Measurements from ENCODE around the gene SVBP. TPM values are rescaled to one million over a fixed set of nuclear protein-coding genes. Genes with fewer than 3 reads are reported as not detected.

The SVBP gene
- total and polyA plus RNA-seq, 5 experiments from 2014 or later = 20.5 to 54.6 (median 36.2) TPM

DNA sequence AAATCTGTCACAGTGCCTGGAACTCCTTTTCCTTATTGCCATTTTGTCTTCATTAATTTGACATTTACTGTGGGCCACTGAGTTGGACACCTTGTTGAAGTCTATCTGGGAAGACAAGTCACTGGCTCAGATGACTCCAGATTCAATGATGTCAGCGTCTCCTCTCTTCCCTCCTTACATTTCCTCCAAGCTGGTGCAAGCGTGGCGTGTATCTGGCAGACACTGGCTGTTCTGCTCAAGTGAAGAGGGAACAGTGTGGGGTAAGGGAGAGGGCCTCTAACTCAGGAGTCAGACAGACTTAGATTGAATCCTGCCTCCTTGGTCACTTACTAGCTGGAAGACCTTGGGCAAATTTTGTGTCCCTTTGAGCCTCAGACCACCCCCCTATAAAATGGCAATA lies 20.5 kb upstream of the SVBP start:
- Mint-ChIP-seq H3K4me1 (peaks cover 0 to 3% (median 1%) of the 10 kb centered on the region in 4 donors), H3K4me3 (no peak overlapping the region), H3K36me3 (peaks cover 0 to 2% (median 0%) of the 10 kb centered on the region in 3 donors), H3K27ac (peak overlapping the region in 1 of 10 donors; percentile 19), H3K27me3 (no peaks in the 10 kb centered on the region), H3K9me3 (no peaks in the 10 kb centered on the region)
- DNase-seq = no peak
- POLR2A ChIA-PET = interaction anchor here (1.4 kb wide), 1 partner anchor 9 kb away, joined by 6 read pairs; the partner anchor contains the start of gene ZNF691
- ATAC-seq = no peak

GRCh38 chr1:42835422-42835821 lies 18.2 kb upstream of the SVBP start:
- POLR2A ChIA-PET = no interaction called here
- Mint-ChIP-seq H3K9me3 (no peaks in the 10 kb centered on the region), H3K4me3 (no peak overlapping the region), H3K27ac (peak overlapping the region in 1 of 10 donors; percentile 33), H3K36me3 (peaks cover 0 to 7% (median 0%) of the 10 kb centered on the region in 3 donors), H3K27me3 (no peaks in the 10 kb centered on the region), H3K4me1 (peaks cover 0 to 3% (median 1%) of the 10 kb centered on the region in 4 donors)
- DNase-seq (no peak), ATAC-seq (no peak)

GRCh38 chr1:42834803-42835202 lies 17.6 kb upstream of the SVBP start:
- no peaks in the 10 kb centered on the region for H3K9me3 Mint-ChIP-seq
- ATAC-seq (no peak), DNase-seq (no peak)
- H3K4me1 Mint-ChIP-seq = peaks cover 0 to 3% (median 1%) of the 10 kb centered on the region in 4 donors
- POLR2A ChIA-PET = no interaction called here
- no peak overlapping the region for H3K4me3 Mint-ChIP-seq
- H3K36me3 Mint-ChIP-seq = peaks cover 0 to 8% (median 0%) of the 10 kb centered on the region in 3 donors
- no peaks in the 10 kb centered on the region for H3K27me3 Mint-ChIP-seq
- no peak overlapping the region for H3K27ac Mint-ChIP-seq

- POLR2A ChIA-PET = no interaction called here
- Mint-ChIP-seq H3K27me3 (no peaks in the 10 kb centered on the region), H3K4me3 (no peak overlapping the region), H3K36me3 (peaks cover 0 to 8% (median 0%) of the 10 kb centered on the region in 3 donors), H3K27ac (no peak overlapping the region), H3K9me3 (no peaks in the 10 kb centered on the region), H3K4me1 (peaks cover 0 to 3% (median 1%) of the 10 kb centered on the region in 4 donors)
- DNase-seq = no peak
- no peak for ATAC-seq
Measured at GRCh38 chr1:42833981-42834380, 16.8 kb upstream of the SVBP start.

GRCh38 chr1:42832641-42833240 lies 15.5 kb upstream of the SVBP start:
- POLR2A ChIA-PET = no interaction called here
- H3K9me3 Mint-ChIP-seq = no peaks in the 10 kb centered on the region
- no peak overlapping the region for H3K27ac Mint-ChIP-seq
- ATAC-seq (no peak), DNase-seq (no peak)
- no peaks in the 10 kb centered on the region for H3K27me3 Mint-ChIP-seq
- peaks cover 0 to 2% (median under 1%) of the 10 kb centered on the region in 4 donors for H3K4me1 Mint-ChIP-seq
- no peak overlapping the region for H3K4me3 Mint-ChIP-seq
- peaks cover 0 to 8% (median 2%) of the 10 kb centered on the region in 3 donors for H3K36me3 Mint-ChIP-seq

- Mint-ChIP-seq H3K4me3 (no peak overlapping the region), H3K36me3 (peaks cover 0 to 8% (median 2%) of the 10 kb centered on the region in 3 donors), H3K9me3 (no peaks in the 10 kb centered on the region), H3K4me1 (peaks cover 0 to 2% (median 0%) of the 10 kb centered on the region in 4 donors), H3K27me3 (no peaks in the 10 kb centered on the region), H3K27ac (no peak overlapping the region)
- no peak for DNase-seq
- ATAC-seq = no peak
- POLR2A ChIA-PET = no interaction called here
Measured at GRCh38 chr1:42831273-42831672, 14.1 kb upstream of the SVBP start.

GRCh38 chr1:42830631-42831030 lies 13.4 kb upstream of the SVBP start:
- DNase-seq (no peak), ATAC-seq (no peak)
- Mint-ChIP-seq H3K36me3 (peaks cover 0 to 8% (median 2%) of the 10 kb centered on the region in 3 donors), H3K9me3 (no peaks in the 10 kb centered on the region), H3K4me3 (no peak overlapping the region), H3K27ac (peak overlapping the region in 1 of 10 donors; percentile 51), H3K27me3 (no peaks in the 10 kb centered on the region), H3K4me1 (no peaks in the 10 kb centered on the region)
- POLR2A ChIA-PET = no interaction called here

DNA sequence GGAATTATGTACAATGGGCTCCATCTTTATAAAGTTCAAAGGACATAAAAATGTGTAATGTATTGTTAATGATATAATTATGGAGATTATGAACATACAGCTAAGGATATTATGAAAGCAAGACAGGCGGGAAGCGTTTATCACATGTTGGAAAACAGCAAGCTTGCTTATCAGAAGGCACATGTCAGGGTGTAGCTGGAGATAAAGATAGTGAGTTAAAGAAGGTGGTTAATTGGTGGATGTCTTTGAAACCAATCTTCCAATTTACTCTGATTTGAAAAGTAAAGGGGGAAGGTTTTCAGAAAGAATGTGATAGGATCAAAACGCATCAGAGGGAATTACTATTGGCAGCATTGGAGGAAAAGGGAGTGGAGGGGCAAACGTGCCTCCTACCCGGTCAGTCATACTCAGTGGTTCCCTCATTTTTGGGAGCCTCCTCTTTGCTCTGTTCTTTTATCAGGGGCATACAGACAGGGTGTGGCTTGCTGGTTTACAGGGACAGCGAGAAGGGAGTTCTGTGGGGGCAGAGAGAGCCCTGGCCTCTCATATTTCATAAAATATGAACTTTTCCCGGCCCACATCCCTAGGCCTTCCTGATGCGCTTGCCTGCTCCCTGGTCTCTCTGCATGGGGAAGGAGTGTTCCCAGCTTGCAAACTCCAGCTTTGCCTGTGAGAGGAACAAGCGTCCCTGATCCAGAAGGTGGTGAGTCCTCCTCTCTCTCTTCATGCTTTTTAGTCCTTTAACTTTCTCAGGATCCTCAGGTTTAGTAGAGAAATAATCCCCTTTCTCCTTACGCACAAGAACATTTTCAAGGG lies 8.0 kb upstream of the SVBP start:
- Mint-ChIP-seq H3K27ac (peak overlapping the region in 1 of 10 donors; percentile 2), H3K9me3 (no peaks in the 10 kb centered on the region), H3K4me3 (no peak overlapping the region), H3K36me3 (peaks cover 0 to 2% (median 0%) of the 10 kb centered on the region in 3 donors), H3K4me1 (peaks cover 0 to 3% (median 0%) of the 10 kb centered on the region in 4 donors), H3K27me3 (no peaks in the 10 kb centered on the region)
- POLR2A ChIA-PET = no interaction called here
- ATAC-seq = no peak
- DNase-seq = no peak

DNA sequence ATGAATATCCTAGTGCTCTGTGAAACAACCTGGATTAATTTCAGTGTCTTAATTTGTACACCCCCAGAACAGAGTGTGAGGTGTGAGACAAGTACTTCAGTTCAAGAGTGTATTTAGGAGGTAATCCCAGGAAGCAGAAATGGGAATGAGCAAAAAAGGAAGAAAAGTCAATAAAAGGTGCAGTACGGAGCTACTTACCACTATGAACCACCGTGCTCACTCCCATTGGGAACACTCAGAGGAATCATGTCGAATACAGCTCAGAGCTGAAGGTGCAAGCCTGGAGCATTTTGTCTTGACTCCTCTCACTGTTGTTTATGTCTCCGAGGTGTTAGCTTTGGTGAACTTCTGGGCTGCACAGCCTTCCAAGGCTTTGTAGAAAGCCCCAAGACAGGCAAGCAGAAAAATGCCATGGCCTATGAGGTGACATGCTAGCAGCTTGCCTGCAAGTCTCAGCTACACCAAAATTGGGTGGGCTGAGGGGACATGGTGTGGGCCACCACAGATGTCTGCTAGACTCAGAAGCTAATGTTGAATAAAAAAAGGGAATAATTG lies 7.4 kb upstream of the SVBP start:
- Mint-ChIP-seq H3K9me3 (no peaks in the 10 kb centered on the region), H3K4me1 (peaks cover 0 to 5% (median 0%) of the 10 kb centered on the region in 4 donors), H3K4me3 (no peak overlapping the region), H3K36me3 (peaks cover 0 to 2% (median 0%) of the 10 kb centered on the region in 3 donors), H3K27ac (peak overlapping the region in 1 of 10 donors; percentile 2), H3K27me3 (no peaks in the 10 kb centered on the region)
- ATAC-seq (no peak), DNase-seq (no peak)
- POLR2A ChIA-PET = interaction anchor here (0.6 kb wide), 1 partner anchor 40 kb away, joined by 3 read pairs; the partner anchor contains the start of gene TMEM269

- Mint-ChIP-seq H3K27me3 (no peaks in the 10 kb centered on the region), H3K9me3 (no peaks in the 10 kb centered on the region), H3K4me3 (no peak overlapping the region), H3K36me3 (no peaks in the 10 kb centered on the region), H3K4me1 (peaks cover 3 to 10% (median 4%) of the 10 kb centered on the region in 4 donors), H3K27ac (no peak overlapping the region)
- DNase-seq (no peak), ATAC-seq (no peak)
- POLR2A ChIA-PET = no interaction called here
Measured at GRCh38 chr1:42822800-42823392, 5.7 kb upstream of the SVBP start.

GRCh38 chr1:42821690-42822089 lies 4.5 kb upstream of the SVBP start:
- H3K27me3 Mint-ChIP-seq = no peaks in the 10 kb centered on the region
- DNase-seq (no peak), ATAC-seq (no peak)
- H3K36me3 Mint-ChIP-seq = no peaks in the 10 kb centered on the region
- H3K4me1 Mint-ChIP-seq = peaks cover 9 to 13% (median 11%) of the 10 kb centered on the region in 4 donors
- H3K4me3 Mint-ChIP-seq = no peak overlapping the region
- H3K9me3 Mint-ChIP-seq = no peaks in the 10 kb centered on the region
- POLR2A ChIA-PET = interaction anchor here (0.9 kb wide), 1 partner anchor 55 kb away, joined by 3 read pairs; the partner anchor contains the start of genes C1orf50 and P3H1
- H3K27ac Mint-ChIP-seq = no peak overlapping the region

- no peaks in the 10 kb centered on the region for H3K36me3 Mint-ChIP-seq
- H3K4me1 Mint-ChIP-seq = peaks cover 17 to 21% (median 19%) of the 10 kb centered on the region in 4 donors
- H3K27me3 Mint-ChIP-seq = no peaks in the 10 kb centered on the region
- POLR2A ChIA-PET = interaction anchor here (0.7 to 0.9 kb wide), 2 partner anchors 54 to 808 kb away, joined by 3 to 4 read pairs; partner anchors contain the start of genes C1orf50 and P3H1
- DNase-seq (no peak), ATAC-seq (no peak)
- no peak overlapping the region for H3K4me3 Mint-ChIP-seq
- H3K27ac Mint-ChIP-seq = peak overlapping the region in 1 of 10 donors; percentile 67
- no peaks in the 10 kb centered on the region for H3K9me3 Mint-ChIP-seq
Measured at GRCh38 chr1:42820813-42821212, 3.6 kb upstream of the SVBP start.

Data from naive thymus-derived CD8-positive, alpha-beta T cell (primary cell).